HepG2 (cell line): Measurements from ENCODE around the gene LRRC3. TPM values are rescaled to one million over a fixed set of nuclear protein-coding genes. Genes with fewer than 3 reads are reported as not detected.

Experiments used
- ATAC-seq: fragments of 200-7000 bp; cut with Tn5 transposase; 3 replicates; pipeline ENCODE4 v1.9.1; 2020; ENCODE audit warnings: mild to moderate bottlenecking, moderate library complexity
- BruUV-seq: library from RNA; stranded (reverse); fragments of 400-500 nt; replicated peaks from 2 replicates; lab custom pipeline; 2021; lab: Mats Ljungman, UMichigan
- CTCF ChIA-PET: fragments of 300-600 bp; formaldehyde crosslinking; extraction: SDS; loops from one replicate; lab custom pipeline; 2021; ENCODE audit warnings: low total read pairs, inconsistent platforms, low intra/inter-chr PET ratio; lab: Yijun Ruan, JAX
- POLR2A ChIA-PET: fragments of 350-600 bp; sonication (Branson Sonifier 250); formaldehyde crosslinking; loops from one replicate; lab custom pipeline; 2020; ENCODE audit warnings: antibody characterized with exemption, inconsistent platforms; lab: Yijun Ruan, JAX
- DNase-seq: peaks from one replicate; pipeline ENCODE4 v3.0.0-alpha.2; 2015; ENCODE audit warnings: low spot score
- FAIRE-seq: peaks from 3 replicates; lab custom pipeline; 2011; peaks lifted over from hg19 to GRCh38; lab: Jason Lieb, UNC
- H2AFZ ChIP-seq: one replicate; pipeline ENCODE4 v1.6.1; 2011; ENCODE audit warnings: low read length, inconsistent platforms
- H3K27ac ChIP-seq: fragments of 300-600 bp; 3 replicates; pipeline ENCODE4 v1.8.0; 2011; ENCODE audit warnings: mixed run types, mild to moderate bottlenecking, mixed read lengths, low read length, inconsistent platforms; ENCODE audit not compliant: insufficient read depth; ENCODE audit errors: extremely low read length
- H3K27me3 ChIP-seq, 2 experiments: fragments of 200-600 bp in 1 of 2; 2 replicates in 1 of 2; 3 replicates in 1 of 2; pipeline versions ENCODE4 v1.6.0 to v1.8.0; 2011; ENCODE audit warnings: low read length in 2 of 2, mild to moderate bottlenecking in 2 of 2, moderate library complexity in 2 of 2, inconsistent platforms in 1 of 2; ENCODE audit not compliant: insufficient read depth in 2 of 2, control insufficient read depth in 1 of 2
- H3K36me3 ChIP-seq, 2 experiments: fragments of 200-600 bp in 1 of 2; replicated peaks in 1 of 2; 2 replicates in 1 of 2; 3 replicates in 1 of 2; pipeline versions ENCODE4 v1.5.1 to v1.8.0; 2011; ENCODE audit warnings: low read length in 2 of 2, inconsistent platforms in 1 of 2; ENCODE audit not compliant: insufficient read depth in 2 of 2, control insufficient read depth in 1 of 2
- H3K4me1 ChIP-seq: 2 replicates; pipeline ENCODE4 v1.5.1; 2012; ENCODE audit warnings: low read length, inconsistent platforms; ENCODE audit not compliant: insufficient read depth
- H3K4me2 ChIP-seq: 2 replicates; pipeline ENCODE4 v1.6.0; 2011; ENCODE audit warnings: low read depth, low read length, inconsistent platforms
- H3K4me3 ChIP-seq, 3 experiments: fragments of 200-600 bp in 1 of 3; sonication (generic), shearing (Covaris generic) in 1 of 3; replicated peaks in 1 of 3; 2 replicates each; pipeline ENCODE4 v1.5.1; 2011 to 2016; ENCODE audit warnings: low read length in 3 of 3, inconsistent platforms in 2 of 3, low read depth in 2 of 3, mild to moderate bottlenecking in 2 of 3, control low read depth in 1 of 3, mixed read lengths in 1 of 3; ENCODE audit not compliant: insufficient read depth in 1 of 3
- H3K79me2 ChIP-seq: one replicate; pipeline ENCODE4 v1.6.1; 2011; ENCODE audit warnings: low read length, inconsistent platforms; ENCODE audit not compliant: insufficient read depth
- H3K9ac ChIP-seq: 2 replicates; pipeline ENCODE4 v1.6.0; 2011; ENCODE audit warnings: mild to moderate bottlenecking, low read depth, low read length, inconsistent platforms; ENCODE audit not compliant: insufficient read depth
- H3K9me3 ChIP-seq: 2 replicates; pipeline ENCODE4 v1.5.1; 2012; ENCODE audit warnings: mild to moderate bottlenecking, low read length
- H4K20me1 ChIP-seq: 2 replicates; pipeline ENCODE4 v1.6.0; 2011; ENCODE audit warnings: inconsistent platforms, mild to moderate bottlenecking, low read length, moderate library complexity; ENCODE audit not compliant: insufficient read depth
- AGO1 ChIP-seq: fragments of 200-400 bp; formaldehyde crosslinking; IDR thresholded peaks from 2 replicates; pipeline ENCODE4 v1.6.1; 2017; ENCODE audit warnings: mild to moderate bottlenecking, low read depth, low read length, moderate library complexity; ENCODE audit not compliant: poor library complexity, severe bottlenecking
- CERS6 ChIP-seq: sonication (generic); formaldehyde crosslinking; IDR thresholded peaks from 2 replicates; pipeline ENCODE4 v1.5.0; 2020; ENCODE audit warnings: missing genetic modification reagents
- CTCF ChIP-seq: sonication (generic); formaldehyde crosslinking; IDR thresholded peaks from 2 replicates; pipeline ENCODE4 v1.5.0; 2020; ENCODE audit warnings: mild to moderate bottlenecking, missing genetic modification reagents, moderate library complexity
- HNRNPLL ChIP-seq: fragments of 200-400 bp; formaldehyde crosslinking; IDR thresholded peaks from 2 replicates; pipeline ENCODE4 v1.6.1; 2017; ENCODE audit warnings: mild to moderate bottlenecking, low read depth, low read length; ENCODE audit not compliant: poor library complexity, severe bottlenecking
- PHF5A ChIP-seq: IDR thresholded peaks from one replicate; pipeline ENCODE4 v1.6.1; 2018; ENCODE audit warnings: low read depth, missing genetic modification reagents; ENCODE audit not compliant: unreplicated experiment
- POLR2G ChIP-seq: fragments of 200-400 bp; formaldehyde crosslinking; IDR thresholded peaks from 2 replicates; pipeline ENCODE4 v1.6.1; 2018; ENCODE audit warnings: mild to moderate bottlenecking, low read depth, low read length, moderate library complexity
- ZNF746 ChIP-seq: sonication (generic); formaldehyde crosslinking; IDR thresholded peaks from 2 replicates; pipeline ENCODE4 v1.8.0; 2022; ENCODE audit warnings: mild to moderate bottlenecking, missing genetic modification reagents
- WGBS: methylation state at CpG from one replicate; pipeline ENCODE4 v1.1.6; 2017; ENCODE audit warnings: low lambda C conversion rate; 5-methylcytosine and 5-hydroxymethylcytosine counted together
- in situ Hi-C: cut with HindIII; loops from 2 replicates; pipeline ENCODE4 v1.10.0; 2017; ENCODE audit warnings: low pct_unique_long_range_greater_than_20kb; ENCODE audit not compliant: extremely low pct_ligation_motif_present
- intact Hi-C: fragments of 100-400 bp; cut with micrococcal nuclease; formaldehyde crosslinking; loops from one replicate; pipeline ENCODE4 v1.10.0; 2022; ENCODE audit not compliant: unreplicated experiment
- polyA plus RNA-seq, 8 experiments: library from polyadenylated mRNA; depleted of rRNA in 3 of 8; stranded (reverse) in 7 of 8; unstranded in 1 of 8; fragments of >200 nt; fragmentation: Illumina TruSeq in 4 of 8; extraction: Trizol in 4 of 8; gene quantifications; 2 replicates each; pipeline versions ENCODE4 v1.2.1 to v1.2.3, GENCODE V29; 2011 to 2016; ENCODE audit warnings: low read depth in 4 of 8, missing spikeins in 1 of 8, mixed read lengths in 1 of 8; ENCODE audit not compliant: insufficient read depth in 1 of 8
- total RNA-seq, 5 experiments: library from RNA; depleted of rRNA; stranded (reverse); fragments of >200 nt; fragmentation: Illumina TruSeq; extraction: Trizol; gene quantifications; 2 replicates each; pipeline ENCODE4 v1.2.3, GENCODE V29; 2016; ENCODE audit warnings: low read depth in 1 of 5

LRRC3 gene
- total and polyA plus RNA-seq, 2 of the 13 experiments (the other 11 are each of a cell fraction or from before 2014, with no cell fraction given) = 4.8 to 16.5 TPM

GRCh38 chr21:44500111-44500510 is 44.8 kb downstream of the LRRC3 start:
- in situ Hi-C loops = no loop called here
- BruUV-seq = no TSS peak

More at GRCh38 chr21:44500111-44500510, 44.8 kb downstream of the LRRC3 start:
- no peak overlapping the region for H3K4me2 ChIP-seq
- no peaks in the 10 kb centered on the region for H4K20me1 ChIP-seq
- H3K4me3 ChIP-seq = no peak overlapping the region
- WGBS = 95% methylated on average over 9 of the region's 19 CpGs
- no peak overlapping the region for H2AFZ ChIP-seq
- no peak overlapping the region for H3K9ac ChIP-seq
- ChIA-PET POLR2A (interaction anchor here (0.9 kb wide), 1 partner anchor 16 kb away, joined by 3 read pairs; no protein-coding TSS in a partner anchor), CTCF (no interaction called here)
- H3K36me3 ChIP-seq = no peaks in the 10 kb centered on the region
- no peaks in the 10 kb centered on the region for H3K27me3 ChIP-seq
- no peak for DNase-seq
- FAIRE-seq = no peak
- intact Hi-C loops = no loop called here
- no peaks in the 10 kb centered on the region for H3K79me2 ChIP-seq
- H3K9me3 ChIP-seq = no peaks in the 10 kb centered on the region
- peak; percentile 82 for TF ChIP-seq AGO1
- TF ChIP-seq ZNF746 (CRISPR knock-in tag) = no peak
- no peak for TF ChIP-seq CERS6 (CRISPR knock-in tag)
- TF ChIP-seq HNRNPLL = peak; percentile 25
- TF ChIP-seq POLR2G = peak; percentile 37; the same call in 1 of the 2 replicates
- TF ChIP-seq PHF5A (CRISPR knock-in tag) = no peak
- no peak for TF ChIP-seq CTCF (CRISPR knock-in tag)
- no peak for ATAC-seq
- H3K27ac ChIP-seq = no peak overlapping the region
- peaks cover 33% of the 10 kb centered on the region for H3K4me1 ChIP-seq
